Measurements from ENCODE around the gene MYPOP. TPM values are rescaled to one million over a fixed set of nuclear protein-coding genes. Genes with fewer than 3 reads are reported as not detected.

The MYPOP gene
- total RNA-seq, 1 donor from 2014 or later = 1.6 TPM

- H3K36me3 ChIP-seq = no peaks in the 10 kb centered on the region
- DNase-seq (ENCODE audit: low spot score in 2 of 2) = no peak
- no peak overlapping the region for H3K4me3 ChIP-seq
- intact Hi-C loops (cut with DNase I) = no loop called here
- no peaks in the 10 kb centered on the region for H3K9me3 ChIP-seq
- H3K27me3 ChIP-seq = no peaks in the 10 kb centered on the region
- H3K4me1 ChIP-seq = no peaks in the 10 kb centered on the region
- H3K27ac ChIP-seq = no peak overlapping the region
- no peak for TF ChIP-seq CTCF (IDR thresholded peaks at IDR 0.05)
Observed at GRCh38 chr19:45935267-45935666, 32.9 kb upstream of the MYPOP start.

GRCh38 chr19:45934551-45935230 lies 32.3 kb upstream of the MYPOP start:
- no peak for DNase-seq (ENCODE audit: low spot score in 2 of 2)
- no peak overlapping the region for H3K4me3 ChIP-seq
- no peaks in the 10 kb centered on the region for H3K9me3 ChIP-seq

GRCh38 chr19:45933759-45934158 lies 31.3 kb upstream of the MYPOP start:
- Histone ChIP-seq H3K36me3 (no peaks in the 10 kb centered on the region), H3K9me3 (no peaks in the 10 kb centered on the region), H3K27me3 (no peaks in the 10 kb centered on the region), H3K4me1 (no peaks in the 10 kb centered on the region), H3K27ac (no peak overlapping the region), H3K4me3 (no peak overlapping the region)
- no peak for TF ChIP-seq CTCF (IDR thresholded peaks at IDR 0.05)
- no peak for DNase-seq (ENCODE audit: low spot score in 2 of 2)
- intact Hi-C loops (cut with DNase I) = no loop called here

More at GRCh38 chr19:45934551-45935230, 32.3 kb upstream of the MYPOP start:
- no peaks in the 10 kb centered on the region for H3K27me3 ChIP-seq
- no peak for TF ChIP-seq CTCF (IDR thresholded peaks at IDR 0.05)
- intact Hi-C loops (cut with DNase I) = no loop called here
- H3K27ac ChIP-seq = no peak overlapping the region
- no peaks in the 10 kb centered on the region for H3K36me3 ChIP-seq
- H3K4me1 ChIP-seq = no peaks in the 10 kb centered on the region

GRCh38 chr19:45931055-45931454 lies 28.6 kb upstream of the MYPOP start:
- Histone ChIP-seq H3K9me3 (no peaks in the 10 kb centered on the region), H3K4me3 (no peak overlapping the region), H3K4me1 (peaks cover 0 to 3% of the 10 kb centered on the region in 2 donors), H3K27ac (no peak overlapping the region), H3K36me3 (no peaks in the 10 kb centered on the region), H3K27me3 (no peaks in the 10 kb centered on the region)
- intact Hi-C loops (cut with DNase I) = no loop called here
- DNase-seq (ENCODE audit: low spot score in 2 of 2) = no peak
- TF ChIP-seq CTCF (IDR thresholded peaks at IDR 0.05) = no peak

- peaks cover 0 to 3% of the 10 kb centered on the region in 2 donors for H3K4me1 ChIP-seq
- H3K9me3 ChIP-seq = no peaks in the 10 kb centered on the region
- intact Hi-C loops (cut with DNase I) = no loop called here
- no peaks in the 10 kb centered on the region for H3K36me3 ChIP-seq
- no peaks in the 10 kb centered on the region for H3K27me3 ChIP-seq
- H3K27ac ChIP-seq = no peak overlapping the region
- no peak overlapping the region for H3K4me3 ChIP-seq
- no peak for TF ChIP-seq CTCF (IDR thresholded peaks at IDR 0.05)
- no peak for DNase-seq (ENCODE audit: low spot score in 2 of 2)
Observed at GRCh38 chr19:45929247-45929646, 26.8 kb upstream of the MYPOP start.
